DND-41 (cell line): Measurements from ENCODE around the gene ASB9.
"Not testable (repeated sequence)": the region's sequence is repeated elsewhere in the genome, so short reads cannot be mapped to it uniquely, and the experiment has no call there.

Source experiments
- ATAC-seq: fragments of 200-7000 bp; cut with Tn5 transposase; 3 replicates; pipeline ENCODE4 v1.9.1; 2021; ENCODE audit warnings: low read depth; ENCODE audit not compliant: insufficient read depth
- DNase-seq: peaks from one replicate; pipeline ENCODE4 v3.0.0-alpha.2; 2020
- H2AFZ ChIP-seq: 2 replicates; pipeline ENCODE4 v1.6.0; 2012; ENCODE audit warnings: low read depth, low read length
- H3K27ac ChIP-seq: 2 replicates; pipeline ENCODE4 v1.5.1; 2012; ENCODE audit warnings: low read length, inconsistent platforms
- H3K27me3 ChIP-seq: fragments of 200-600 bp; sonication (generic); 2 replicates; pipeline ENCODE4 v1.6.0; 2012; ENCODE audit warnings: low read length, mild to moderate bottlenecking, inconsistent platforms; ENCODE audit not compliant: insufficient read depth, poor library complexity
- H3K36me3 ChIP-seq: 2 replicates; pipeline ENCODE4 v1.5.1; 2012; ENCODE audit warnings: low read length, inconsistent platforms; ENCODE audit not compliant: insufficient read depth
- H3K4me1 ChIP-seq: 2 replicates; pipeline ENCODE4 v1.5.1; 2012; ENCODE audit warnings: mild to moderate bottlenecking, low read length; ENCODE audit not compliant: insufficient read depth
- H3K4me2 ChIP-seq: 2 replicates; pipeline ENCODE4 v1.6.0; 2012; ENCODE audit warnings: mild to moderate bottlenecking, moderate library complexity, low read length, inconsistent platforms; ENCODE audit not compliant: insufficient read depth
- H3K4me3 ChIP-seq, 2 experiments: fragments of 200-600 bp in 1 of 2; shearing (Covaris generic) in 1 of 2; 2 replicates each; pipeline ENCODE4 v1.5.1; 2012 to 2016; ENCODE audit warnings: inconsistent platforms in 2 of 2, low read length in 2 of 2, mild to moderate bottlenecking in 2 of 2, low read depth in 1 of 2, moderate library complexity in 1 of 2
- H3K79me2 ChIP-seq: 2 replicates; pipeline ENCODE4 v1.6.0; 2012; ENCODE audit warnings: low read length, inconsistent platforms; ENCODE audit not compliant: insufficient read depth
- H3K9ac ChIP-seq: 2 replicates; pipeline ENCODE4 v1.6.0; 2012; ENCODE audit warnings: low read depth, mild to moderate bottlenecking, inconsistent platforms, low read length, moderate library complexity
- H3K9me3 ChIP-seq: 2 replicates; pipeline ENCODE4 v1.5.1; 2012; ENCODE audit warnings: low read length, moderate library complexity, mild to moderate bottlenecking, inconsistent platforms; ENCODE audit not compliant: insufficient read depth, severe bottlenecking
- H4K20me1 ChIP-seq: 2 replicates; pipeline ENCODE4 v1.6.0; 2012; ENCODE audit warnings: low read length; ENCODE audit not compliant: insufficient read depth
- EZH2 ChIP-seq: IDR thresholded peaks from 3 replicates; pipeline ENCODE4 v1.6.1; 2012; ENCODE audit warnings: borderline replicate concordance, low read depth, mild to moderate bottlenecking, moderate library complexity, low read length, inconsistent platforms; ENCODE audit not compliant: severe bottlenecking
- TF ChIP-seq, protein P1 (sequence below): IDR thresholded peaks from 2 replicates; pipeline ENCODE4 v1.5.1; 2012; ENCODE audit warnings: borderline replicate concordance, low read length, moderate library complexity, mild to moderate bottlenecking; ENCODE audit not compliant: poor library complexity, severe bottlenecking; ENCODE audit errors: extremely low read depth

The ASB9 gene

DNA sequence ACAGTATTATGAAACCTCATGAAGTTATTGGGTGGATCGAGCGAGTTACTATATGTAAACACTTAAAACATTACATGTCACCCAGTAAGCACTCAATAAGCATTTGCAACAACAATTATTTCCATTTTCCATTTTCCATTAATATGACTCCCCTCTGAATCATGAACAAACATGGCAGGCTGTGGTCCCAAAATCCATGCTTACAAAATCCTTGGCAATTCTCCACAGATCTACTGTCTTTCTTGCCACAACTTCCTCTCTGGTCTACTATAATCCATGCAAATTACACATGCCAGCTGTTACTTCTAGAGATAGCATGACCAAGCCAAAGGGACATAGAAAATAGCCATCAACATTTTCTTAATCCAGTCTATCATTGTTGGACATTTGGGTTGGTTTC, 23.6 kb upstream of the ASB9 start:
- H3K79me2 ChIP-seq = no peaks in the 10 kb centered on the region
- H3K4me3 ChIP-seq = no peak overlapping the region
- DNase-seq (no peak), ATAC-seq (no peak)
- no peaks in the 10 kb centered on the region for H3K4me1 ChIP-seq
- H3K9me3 ChIP-seq = no peaks in the 10 kb centered on the region
- H2AFZ ChIP-seq = no peak overlapping the region
- H3K36me3 ChIP-seq = no peaks in the 10 kb centered on the region
- no peak for TF ChIP-seq EZH2
- TF ChIP-seq, protein P1, sequence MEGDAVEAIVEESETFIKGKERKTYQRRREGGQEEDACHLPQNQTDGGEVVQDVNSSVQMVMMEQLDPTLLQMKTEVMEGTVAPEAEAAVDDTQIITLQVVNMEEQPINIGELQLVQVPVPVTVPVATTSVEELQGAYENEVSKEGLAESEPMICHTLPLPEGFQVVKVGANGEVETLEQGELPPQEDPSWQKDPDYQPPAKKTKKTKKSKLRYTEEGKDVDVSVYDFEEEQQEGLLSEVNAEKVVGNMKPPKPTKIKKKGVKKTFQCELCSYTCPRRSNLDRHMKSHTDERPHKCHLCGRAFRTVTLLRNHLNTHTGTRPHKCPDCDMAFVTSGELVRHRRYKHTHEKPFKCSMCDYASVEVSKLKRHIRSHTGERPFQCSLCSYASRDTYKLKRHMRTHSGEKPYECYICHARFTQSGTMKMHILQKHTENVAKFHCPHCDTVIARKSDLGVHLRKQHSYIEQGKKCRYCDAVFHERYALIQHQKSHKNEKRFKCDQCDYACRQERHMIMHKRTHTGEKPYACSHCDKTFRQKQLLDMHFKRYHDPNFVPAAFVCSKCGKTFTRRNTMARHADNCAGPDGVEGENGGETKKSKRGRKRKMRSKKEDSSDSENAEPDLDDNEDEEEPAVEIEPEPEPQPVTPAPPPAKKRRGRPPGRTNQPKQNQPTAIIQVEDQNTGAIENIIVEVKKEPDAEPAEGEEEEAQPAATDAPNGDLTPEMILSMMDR = no peak
- no peak overlapping the region for H3K9ac ChIP-seq
- H3K27me3 ChIP-seq = no peaks in the 10 kb centered on the region
- H4K20me1 ChIP-seq = no peaks in the 10 kb centered on the region
- no peak overlapping the region for H3K27ac ChIP-seq
- no peak overlapping the region for H3K4me2 ChIP-seq

DNA sequence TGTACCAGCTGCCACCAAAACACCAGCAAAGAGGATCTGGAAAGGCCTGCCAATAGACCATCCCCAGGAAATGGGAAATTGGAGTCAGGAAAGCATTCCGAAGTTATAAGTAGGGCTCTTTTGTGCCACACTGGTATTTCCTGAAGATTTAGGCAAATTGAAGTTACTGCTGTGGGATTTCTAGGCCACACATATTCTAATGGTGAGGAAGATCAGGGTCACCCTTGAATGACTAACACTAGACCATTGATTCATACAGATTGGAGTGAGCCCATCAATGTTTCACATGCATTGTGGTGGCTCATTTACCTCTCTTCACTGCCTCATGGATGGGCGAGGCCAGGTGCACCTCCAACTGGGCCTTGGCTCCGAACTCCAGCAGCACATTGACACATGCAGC, 23.0 kb upstream of the ASB9 start:
- no peak overlapping the region for H3K27ac ChIP-seq
- H3K9ac ChIP-seq = no peak overlapping the region
- no peaks in the 10 kb centered on the region for H3K27me3 ChIP-seq
- H3K4me3 ChIP-seq = no peak overlapping the region
- TF ChIP-seq, protein P1 = no peak
- no peak for TF ChIP-seq EZH2
- H4K20me1 ChIP-seq = no peaks in the 10 kb centered on the region
- no peak overlapping the region for H3K4me2 ChIP-seq
- H3K79me2 ChIP-seq = no peaks in the 10 kb centered on the region
- no peaks in the 10 kb centered on the region for H3K36me3 ChIP-seq
- ATAC-seq = no peak
- H3K9me3 ChIP-seq = no peaks in the 10 kb centered on the region
- no peak for DNase-seq
- no peak overlapping the region for H2AFZ ChIP-seq
- no peaks in the 10 kb centered on the region for H3K4me1 ChIP-seq

DNA sequence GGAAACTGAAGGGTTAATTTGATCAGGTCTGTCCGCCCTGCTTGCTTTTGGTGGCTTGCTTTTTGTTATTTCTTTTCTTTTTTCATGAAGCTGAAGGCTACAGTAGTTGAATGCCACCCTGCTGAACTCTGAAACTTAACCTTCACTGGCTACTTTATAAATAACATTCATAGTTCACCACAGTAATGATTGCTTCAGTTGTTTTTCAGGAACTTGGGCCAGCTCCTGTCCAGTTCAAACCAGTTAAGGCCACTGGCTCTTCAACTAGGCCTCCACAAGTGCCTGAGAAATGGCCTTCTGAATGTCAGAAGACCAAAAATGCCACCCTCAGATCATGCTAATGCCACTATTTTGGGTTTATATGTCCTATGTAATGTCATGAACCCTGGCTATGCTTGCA, 7.7 kb upstream of the ASB9 start:
- H3K36me3 ChIP-seq = no peaks in the 10 kb centered on the region
- ATAC-seq (no peak), DNase-seq (no peak)
- H4K20me1 ChIP-seq = no peaks in the 10 kb centered on the region
- no peak overlapping the region for H3K27ac ChIP-seq
- no peak overlapping the region for H3K9ac ChIP-seq
- no peaks in the 10 kb centered on the region for H3K9me3 ChIP-seq
- no peak overlapping the region for H3K4me2 ChIP-seq
- TF ChIP-seq, protein P1 = no peak
- no peak for TF ChIP-seq EZH2
- no peak overlapping the region for H2AFZ ChIP-seq
- no peak overlapping the region for H3K4me3 ChIP-seq
- no peaks in the 10 kb centered on the region for H3K4me1 ChIP-seq
- no peaks in the 10 kb centered on the region for H3K27me3 ChIP-seq
- H3K79me2 ChIP-seq = no peaks in the 10 kb centered on the region

DNA sequence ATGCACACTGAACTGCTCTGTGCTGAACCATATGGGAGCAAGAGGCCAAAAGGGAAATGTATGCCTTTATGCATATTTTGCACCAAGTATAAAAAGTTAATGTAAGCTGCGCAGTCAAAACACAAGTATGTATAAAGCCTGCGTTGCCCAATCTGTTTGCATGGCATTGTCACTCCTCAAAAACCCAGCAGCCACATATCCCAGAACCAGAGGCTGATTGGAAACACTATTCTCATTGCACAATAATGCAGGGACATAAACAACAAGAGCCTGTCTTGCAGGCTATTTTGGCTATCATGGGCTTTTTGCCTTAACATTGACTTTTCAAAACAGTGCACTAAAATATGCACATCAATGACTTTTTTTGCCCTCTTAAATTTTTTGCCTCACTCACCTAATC, 5.1 kb upstream of the ASB9 start:
- no peak for ATAC-seq
- Histone ChIP-seq H3K27me3 (no peaks in the 10 kb centered on the region), H3K4me1 (peaks cover 3% of the 10 kb centered on the region; the same call in 1 of the 2 replicates), H3K36me3 (no peaks in the 10 kb centered on the region), H3K79me2 (no peaks in the 10 kb centered on the region), H3K4me3 (no peak overlapping the region), H2AFZ (no peak overlapping the region), H3K9ac (no peak overlapping the region), H3K4me2 (no peak overlapping the region), H3K9me3 (no peaks in the 10 kb centered on the region), H4K20me1 (no peaks in the 10 kb centered on the region), H3K27ac (no peak overlapping the region)
- DNase-seq = no peak
- TF ChIP-seq, protein P1 = no peak
- no peak for TF ChIP-seq EZH2

DNA sequence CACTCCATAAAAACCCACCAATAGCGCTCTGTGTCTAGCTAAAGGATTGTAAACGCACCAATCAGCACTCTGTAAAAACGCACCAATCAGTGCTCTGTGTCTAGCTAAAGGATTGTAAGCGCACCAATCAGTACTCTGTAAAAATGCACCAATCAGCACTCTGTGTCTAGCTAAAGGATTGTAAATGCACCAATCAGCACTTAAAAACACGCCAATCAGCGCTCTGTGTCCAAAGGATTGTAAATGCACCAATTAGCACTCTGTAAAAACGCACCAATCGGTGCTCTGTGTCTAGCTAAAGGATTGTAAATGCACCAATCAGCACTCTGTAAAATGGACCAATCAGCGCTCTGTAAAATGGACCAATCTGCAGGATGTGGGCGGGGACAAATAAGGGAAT, 3.4 kb upstream of the ASB9 start:
- not testable (repeated sequence) for H2AFZ ChIP-seq, H3K4me2 ChIP-seq, H3K9ac ChIP-seq, H3K79me2 ChIP-seq, ATAC-seq, H3K27ac ChIP-seq, H4K20me1 ChIP-seq, H3K4me1 ChIP-seq, DNase-seq, H3K36me3 ChIP-seq, H3K27me3 ChIP-seq, H3K9me3 ChIP-seq, H3K4me3 ChIP-seq
